Epithelial cell of proximal tubule (primary cell): ENCODE data around the gene DAZAP1. TPM values are rescaled to one million over a fixed set of nuclear protein-coding genes. Genes with fewer than 3 reads are reported as not detected.

ENCODE experiments used
- DNase-seq: peaks from one replicate; pipeline ENCODE4 v3.0.0-alpha.2; 2011; ENCODE audit warnings: low read depth
- H3K4me3 ChIP-seq: 2 replicates; pipeline ENCODE4 v1.5.1; 2011; ENCODE audit warnings: low read depth, mild to moderate bottlenecking, low read length
- total RNA-seq: library from RNA; depleted of rRNA; stranded (reverse); fragments of >200 nt; gene quantifications from 2 replicates; pipeline ENCODE4 v1.2.3, GENCODE V29; 2015
- TF ChIP-seq, protein P1 (sequence below): conservative IDR thresholded peaks from 2 replicates; pipeline ENCODE4 v1.5.1; 2012; ENCODE audit warnings: low read depth, mild to moderate bottlenecking, low read length

Gene DAZAP1
- total RNA-seq, 1 donor from 2014 or later, result 53.8 TPM

DNA sequence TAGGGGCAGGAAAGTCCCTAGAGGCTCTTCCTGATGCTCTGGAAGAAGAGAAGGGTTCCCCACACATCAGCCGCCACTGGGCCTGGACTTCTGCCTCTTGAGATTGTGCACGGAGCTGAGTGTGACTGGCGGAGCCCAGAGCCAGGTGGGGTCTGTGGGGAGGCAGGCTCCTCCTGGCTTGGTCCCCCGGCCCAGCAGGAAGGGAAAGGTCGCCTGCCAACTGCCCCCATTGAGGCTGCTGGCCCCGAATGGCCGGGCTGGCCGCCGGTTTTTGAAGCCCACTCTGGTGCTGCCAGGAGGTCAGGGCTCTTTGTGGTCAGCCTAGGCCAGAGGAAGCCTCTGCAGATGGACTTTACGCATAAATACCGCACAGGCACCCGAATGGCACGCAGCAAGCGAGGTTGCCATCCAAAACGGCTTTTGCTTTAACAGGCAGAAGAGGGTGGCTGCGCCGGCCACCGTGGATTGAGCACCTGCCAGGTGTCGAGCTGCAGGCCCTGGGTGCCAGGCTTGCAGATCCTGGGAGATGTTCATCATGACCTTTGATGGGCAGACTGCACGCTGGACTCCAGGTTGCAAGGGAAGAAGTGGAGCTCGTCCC is 5.0 kb downstream of the DAZAP1 start:
- H3K4me3 ChIP-seq, result no peak overlapping the region
- TF ChIP-seq, protein P1, sequence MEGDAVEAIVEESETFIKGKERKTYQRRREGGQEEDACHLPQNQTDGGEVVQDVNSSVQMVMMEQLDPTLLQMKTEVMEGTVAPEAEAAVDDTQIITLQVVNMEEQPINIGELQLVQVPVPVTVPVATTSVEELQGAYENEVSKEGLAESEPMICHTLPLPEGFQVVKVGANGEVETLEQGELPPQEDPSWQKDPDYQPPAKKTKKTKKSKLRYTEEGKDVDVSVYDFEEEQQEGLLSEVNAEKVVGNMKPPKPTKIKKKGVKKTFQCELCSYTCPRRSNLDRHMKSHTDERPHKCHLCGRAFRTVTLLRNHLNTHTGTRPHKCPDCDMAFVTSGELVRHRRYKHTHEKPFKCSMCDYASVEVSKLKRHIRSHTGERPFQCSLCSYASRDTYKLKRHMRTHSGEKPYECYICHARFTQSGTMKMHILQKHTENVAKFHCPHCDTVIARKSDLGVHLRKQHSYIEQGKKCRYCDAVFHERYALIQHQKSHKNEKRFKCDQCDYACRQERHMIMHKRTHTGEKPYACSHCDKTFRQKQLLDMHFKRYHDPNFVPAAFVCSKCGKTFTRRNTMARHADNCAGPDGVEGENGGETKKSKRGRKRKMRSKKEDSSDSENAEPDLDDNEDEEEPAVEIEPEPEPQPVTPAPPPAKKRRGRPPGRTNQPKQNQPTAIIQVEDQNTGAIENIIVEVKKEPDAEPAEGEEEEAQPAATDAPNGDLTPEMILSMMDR, result no peak
- DNase-seq, result no peak

DNA sequence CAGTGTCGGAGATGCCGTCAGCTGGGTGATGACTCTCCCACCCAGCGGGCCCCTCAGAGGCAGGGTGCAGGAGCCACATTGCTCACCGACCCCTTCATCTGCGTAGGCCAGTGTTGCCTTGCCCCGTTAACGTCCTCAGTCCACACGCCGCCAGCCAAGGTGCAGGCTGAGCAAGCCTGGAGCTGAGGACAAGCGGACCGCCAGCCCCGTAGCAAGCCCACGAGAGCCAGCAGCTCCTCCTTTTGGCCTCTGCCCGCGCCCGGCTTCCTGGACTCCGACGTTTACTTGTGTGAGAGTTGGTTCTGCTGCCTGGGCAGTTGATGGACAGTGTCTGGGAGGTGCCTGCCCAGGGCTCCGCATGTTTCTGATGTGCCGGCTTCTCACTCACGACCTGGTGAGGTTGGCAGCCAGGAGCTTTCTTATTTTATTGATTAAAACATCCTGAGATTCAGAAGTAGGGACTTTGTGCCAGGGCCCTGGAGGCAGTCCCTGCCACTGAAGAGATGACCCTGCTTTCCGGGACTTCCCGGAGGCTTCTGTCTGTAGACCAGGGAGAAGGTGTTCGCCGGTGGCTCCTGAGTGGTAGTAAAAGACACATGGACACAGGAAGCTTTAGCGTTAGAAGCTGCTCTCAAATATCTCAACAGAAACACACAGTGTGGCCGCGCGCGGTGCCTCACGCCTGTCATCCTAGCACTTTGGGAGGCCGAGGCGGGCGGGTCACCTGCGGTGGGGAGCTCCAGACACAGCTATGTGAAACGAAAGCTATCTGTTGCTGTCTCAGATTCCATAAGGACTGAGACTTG is 5.8 kb downstream of the DAZAP1 start:
- H3K4me3 ChIP-seq, result no peak overlapping the region
- TF ChIP-seq, protein P1, result no peak
- DNase-seq, result no peak

DNA sequence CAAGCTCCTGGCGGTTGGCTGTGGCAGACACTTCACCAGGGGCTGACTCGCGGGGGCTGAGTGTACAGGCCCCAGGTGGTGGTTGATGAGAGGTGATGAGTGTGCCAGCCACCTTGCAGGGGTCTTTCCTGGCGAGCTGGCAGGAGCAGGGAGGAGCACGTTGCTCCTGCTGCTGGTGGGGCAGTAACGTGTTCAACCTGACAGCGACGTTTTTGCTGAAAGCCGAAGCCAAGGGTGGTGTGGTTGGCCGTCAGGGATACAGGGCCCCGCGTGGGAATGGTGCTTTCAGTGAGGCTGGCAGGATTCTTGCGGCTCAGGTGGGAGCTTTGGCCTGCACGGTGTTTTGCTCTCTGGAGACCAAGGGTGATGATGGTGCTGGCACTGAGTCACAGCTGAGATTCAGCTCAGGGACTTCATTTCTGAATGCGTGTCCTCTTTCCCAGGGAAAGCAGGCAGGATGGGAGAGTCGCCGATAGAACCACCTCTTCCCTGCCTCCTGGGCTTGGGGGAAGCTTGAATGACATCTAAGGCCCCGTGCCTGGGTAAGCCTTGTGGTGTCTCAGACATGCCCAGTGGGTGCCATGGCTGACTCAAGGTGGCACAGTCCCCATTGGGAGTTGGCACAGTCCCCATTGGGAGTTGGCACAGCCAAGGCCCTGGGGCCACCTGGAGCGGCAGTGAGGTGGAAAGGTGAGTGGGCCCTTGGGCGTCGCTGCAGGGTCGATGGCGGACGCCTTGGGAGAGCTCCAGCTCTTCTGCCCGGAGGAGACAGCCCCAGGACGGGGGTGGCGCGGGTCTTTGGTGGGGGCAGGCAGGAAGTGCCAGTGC is 8.8 kb downstream of the DAZAP1 start:
- H3K4me3 ChIP-seq, result peak overlapping the region; percentile 3
- no peak for DNase-seq
- TF ChIP-seq, protein P1, result no peak

DNA sequence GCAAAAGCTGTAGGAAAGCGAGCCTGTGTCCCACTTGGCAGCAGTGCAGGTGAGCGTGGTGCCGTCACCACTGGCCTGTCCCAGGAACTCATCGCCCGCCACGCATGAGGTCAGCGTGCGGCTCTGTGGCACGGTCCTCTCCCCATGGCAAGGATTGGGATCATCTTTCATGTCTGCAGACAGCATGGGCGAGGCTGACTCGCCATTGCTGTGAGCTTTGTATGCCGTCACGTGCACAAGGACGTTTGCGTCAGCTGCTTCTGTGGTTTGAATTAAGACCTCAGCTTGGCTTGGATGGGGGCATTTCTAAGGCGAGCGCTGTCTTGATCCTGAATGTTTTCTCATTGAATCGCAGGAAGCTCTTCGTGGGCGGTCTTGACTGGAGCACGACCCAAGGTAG is 9.8 kb downstream of the DAZAP1 start:
- TF ChIP-seq, protein P1, result no peak

DNA sequence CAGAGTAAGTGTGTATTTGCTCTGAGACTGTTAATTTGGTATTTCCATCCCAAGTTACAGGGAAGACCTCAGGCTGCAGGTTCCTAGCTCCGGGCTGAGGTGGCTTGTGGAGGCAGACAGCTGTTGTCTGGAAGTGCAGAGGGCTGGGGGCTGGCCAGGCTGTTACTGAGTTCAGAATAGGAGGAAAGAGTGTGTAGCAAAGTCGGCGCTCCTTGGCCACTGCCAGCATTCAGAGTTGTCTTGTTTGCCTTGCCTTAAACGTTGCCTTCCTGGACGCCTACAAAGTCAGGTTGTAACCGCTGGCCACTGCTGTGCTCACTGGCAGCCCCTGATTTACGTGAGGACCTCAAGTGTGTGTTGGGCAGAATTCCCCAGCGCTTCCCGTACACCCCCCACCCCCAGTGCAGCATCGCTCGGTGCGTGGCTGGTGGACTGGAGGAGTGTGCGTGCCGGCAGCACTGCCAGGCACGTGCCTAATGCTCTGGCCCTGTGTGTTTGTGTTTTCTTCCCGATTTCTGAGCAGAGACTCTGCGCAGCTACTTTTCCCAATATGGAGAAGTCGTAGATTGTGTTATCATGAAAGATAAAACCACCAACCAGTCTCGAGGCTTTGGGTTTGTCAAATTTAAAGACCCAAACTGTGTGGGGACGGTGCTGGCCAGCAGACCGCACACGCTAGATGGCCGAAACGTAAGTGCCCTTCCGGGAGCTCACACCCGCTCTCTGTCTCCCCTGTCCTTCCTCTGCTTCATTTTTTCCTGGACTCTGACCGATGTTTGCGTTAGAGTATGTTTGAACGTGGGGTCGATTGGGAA is 10.5 kb downstream of the DAZAP1 start:
- H3K4me3 ChIP-seq, result no peak overlapping the region
- DNase-seq, result no peak
- TF ChIP-seq, protein P1, result no peak

More for the DNA sequence above, 9.8 kb downstream of the DAZAP1 start:
- DNase-seq, result no peak
- H3K4me3 ChIP-seq, result no peak overlapping the region

DNA sequence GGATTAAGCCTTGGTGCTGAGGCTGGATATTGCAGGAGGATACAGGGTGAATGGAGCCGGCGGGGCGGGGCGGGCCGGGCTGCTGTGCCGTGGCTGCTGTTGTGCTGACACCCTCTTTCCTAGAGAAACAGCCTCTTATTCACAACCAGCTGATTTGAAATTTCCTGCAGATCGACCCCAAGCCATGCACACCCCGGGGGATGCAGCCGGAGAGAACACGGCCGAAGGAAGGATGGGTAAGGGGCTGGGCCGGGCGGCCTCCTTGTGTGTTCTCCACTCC is 11.1 kb downstream of the DAZAP1 start:
- no peak for DNase-seq
- TF ChIP-seq, protein P1, result no peak
- no peak overlapping the region for H3K4me3 ChIP-seq
